B cell (primary cell): ENCODE measurements around the gene L3MBTL4. TPM values are rescaled to one million over a fixed set of nuclear protein-coding genes. Genes with fewer than 3 reads are reported as not detected.

ENCODE experiments used
- ATAC-seq: fragments of 200-7000 bp; cut with Tn5 transposase; one replicate; pipeline ENCODE4 v1.10.0; 2021; ENCODE audit warnings: low read depth, mild to moderate bottlenecking, moderate number of reproducible peaks, moderate library complexity
- CTCF ChIA-PET: fragments of 350-600 bp; sonication (Branson Sonifier 250); formaldehyde crosslinking; loops from one replicate; lab custom pipeline; 2021; ENCODE audit warnings: antibody characterized with exemption, inconsistent platforms; lab: Charles Lee
- POLR2A ChIA-PET: fragments of 350-600 bp; sonication (Branson Sonifier 250); formaldehyde crosslinking; loops from one replicate; lab custom pipeline; 2021; ENCODE audit warnings: antibody characterized with exemption; lab: Charles Lee
- DNase-seq: peaks from one replicate; pipeline ENCODE4 v3.0.0; 2013
- H2AFZ ChIP-seq: 2 replicates; pipeline ENCODE4 v1.6.1; 2012; ENCODE audit warnings: mild to moderate bottlenecking, low read depth, low read length; ENCODE audit not compliant: insufficient read depth, poor library complexity, severe bottlenecking
- H3K27ac ChIP-seq, 2 donors: 1 replicate in 1 of 2; 2 replicates in 1 of 2; pipeline ENCODE4 v1.5.1; 2012 to 2013; ENCODE audit warnings: low read length in 2 of 2, mild to moderate bottlenecking in 2 of 2, moderate library complexity in 1 of 2
- H3K27me3 ChIP-seq, 4 experiments: fragments of 200-600 bp in 1 of 4; sonication (generic) in 1 of 4; replicated peaks in 1 of 4; 1 replicate in 2 of 4; 2 replicates in 2 of 4; pipeline versions ENCODE4 v1.6.1 to v1.7.0; 2013 to 2016; ENCODE audit warnings: low read length in 3 of 4, mild to moderate bottlenecking in 2 of 4, mixed read lengths in 1 of 4, moderate library complexity in 1 of 4; ENCODE audit not compliant: insufficient read depth in 4 of 4, control insufficient read depth in 3 of 4; ENCODE audit errors: control extremely low read depth in 1 of 4
- H3K36me3 ChIP-seq, 2 experiments: replicated peaks in 1 of 2; 1 replicate in 1 of 2; 2 replicates in 1 of 2; pipeline versions ENCODE4 v1.6.1 to v1.7.1; 2013; ENCODE audit warnings: low read length in 1 of 2; ENCODE audit not compliant: insufficient read depth in 2 of 2, control insufficient read depth in 1 of 2; ENCODE audit errors: control extremely low read depth in 1 of 2, extremely low read depth in 1 of 2
- H3K4me1 ChIP-seq, 2 donors: fragments of 200-600 bp in 1 of 2; sonication (generic) in 1 of 2; 1 replicate in 1 of 2; 2 replicates in 1 of 2; pipeline versions ENCODE4 v1.5.1 to v1.6.1; 2013 to 2017; ENCODE audit warnings: low read length in 2 of 2; ENCODE audit not compliant: control insufficient read depth in 2 of 2, insufficient read depth in 2 of 2
- H3K4me2 ChIP-seq: replicated peaks from 2 replicates; pipeline ENCODE3; 2012; ENCODE audit warnings: mild to moderate bottlenecking, low read depth, low read length; ENCODE audit not compliant: poor library complexity, severe bottlenecking
- H3K4me3 ChIP-seq, 5 experiments: fragments of 200-600 bp in 1 of 5; sonication (generic) in 1 of 5; 1 replicate in 3 of 5; 2 replicates in 2 of 5; pipeline versions ENCODE4 v1.5.1 to v1.7.0; 2011 to 2016; ENCODE audit warnings: low read length in 4 of 5, mild to moderate bottlenecking in 4 of 5, low read depth in 2 of 5, control low read depth in 1 of 5, moderate library complexity in 1 of 5; ENCODE audit not compliant: insufficient read depth in 1 of 5; ENCODE audit errors: control extremely low read depth in 1 of 5, extremely low read depth in 1 of 5
- H3K79me2 ChIP-seq: fragments of 200-600 bp; sonication (generic); one replicate; pipeline ENCODE4 v1.6.0; 2016; ENCODE audit warnings: low read length; ENCODE audit not compliant: control insufficient read depth, insufficient read depth
- H3K9ac ChIP-seq: fragments of 200-600 bp; sonication (generic); 2 replicates; pipeline ENCODE4 v1.6.1; 2017; ENCODE audit warnings: mild to moderate bottlenecking, low read length, moderate library complexity
- H3K9me3 ChIP-seq, 3 donors: one replicate each; pipeline versions ENCODE4 v1.6.1 to v1.7.1; 2013; ENCODE audit warnings: low read length in 2 of 3; ENCODE audit not compliant: control insufficient read depth in 2 of 3, insufficient read depth in 1 of 3; ENCODE audit errors: control extremely low read depth in 1 of 3
- H4K20me1 ChIP-seq: 2 replicates; pipeline ENCODE4 v1.6.0; 2012; ENCODE audit warnings: mild to moderate bottlenecking, low read length; ENCODE audit not compliant: insufficient read depth, control insufficient read depth, poor library complexity, severe bottlenecking
- H3K27ac Mint-ChIP-seq: one replicate; pipeline ENCODE4 v1.8.0; 2021; ENCODE audit warnings: mixed read lengths
- H3K27me3 Mint-ChIP-seq: one replicate; pipeline ENCODE4 v1.8.0; 2021; ENCODE audit warnings: mixed read lengths
- H3K4me1 Mint-ChIP-seq: one replicate; pipeline ENCODE4 v1.8.0; 2021; ENCODE audit warnings: mixed read lengths
- H3K4me3 Mint-ChIP-seq: one replicate; pipeline ENCODE4 v1.8.0; 2021; ENCODE audit warnings: mixed read lengths
- H3K9me3 Mint-ChIP-seq: one replicate; pipeline ENCODE4 v1.8.0; 2022; ENCODE audit warnings: mixed read lengths; ENCODE audit not compliant: insufficient read depth
- CTCF ChIP-seq: fragments of 200-600 bp; IDR thresholded peaks from one replicate; pipeline ENCODE4 v1.8.0; 2022; ENCODE audit warnings: antibody characterized with exemption, mild to moderate bottlenecking
- EZH2 ChIP-seq: IDR thresholded peaks from 2 replicates; pipeline ENCODE4 v1.6.1; 2012; ENCODE audit warnings: borderline replicate concordance, low read depth, mild to moderate bottlenecking, moderate library complexity, low read length; ENCODE audit not compliant: insufficient read depth, poor library complexity, severe bottlenecking
- WGBS: methylation state at CpG from one replicate; pipeline ENCODE4 v1.1.5; 2013; ENCODE audit warnings: missing lambda C conversion rate; ENCODE audit not compliant: insufficient coverage; 5-methylcytosine and 5-hydroxymethylcytosine counted together
- intact Hi-C: fragments of 100-400 bp; cut with micrococcal nuclease; formaldehyde crosslinking; loops from one replicate; pipeline ENCODE4 v1.10.0; 2022
- polyA plus RNA-seq: library from polyadenylated mRNA; depleted of rRNA; stranded (reverse); fragments of >200 nt; gene quantifications from 2 replicates; pipeline ENCODE4 v1.2.3, GENCODE V29; 2012
- total RNA-seq, 2 donors: library from RNA; stranded (reverse); fragments of 120-200 nt in 1 of 2; gene quantifications; 1 replicate in 1 of 2; 2 replicates in 1 of 2; pipeline versions ENCODE4 v1.2.3 to v1.2.4, GENCODE V29; 2013 to 2022

The L3MBTL4 gene
- total and polyA plus RNA-seq, 2 donors (not counting 1 experiment from before 2014, with no cell fraction given) = 3.0 to 11.9 TPM

- no peak overlapping the region for H3K4me3 ChIP-seq
- H3K27ac ChIP-seq = no peak overlapping the region
- H3K79me2 ChIP-seq = no peaks in the 10 kb centered on the region
- intact Hi-C loops = no loop called here
- H3K4me1 Mint-ChIP-seq = peaks cover 43% of the 10 kb centered on the region
- H3K27me3 Mint-ChIP-seq = no peaks in the 10 kb centered on the region
- no peaks in the 10 kb centered on the region for H3K27me3 ChIP-seq
- no peak overlapping the region for H2AFZ ChIP-seq
- H3K36me3 ChIP-seq = no peaks in the 10 kb centered on the region
- no peak for ATAC-seq
- DNase-seq = no peak
- H3K9me3 Mint-ChIP-seq = no peaks in the 10 kb centered on the region
- ChIA-PET POLR2A (no interaction called here), CTCF (no interaction called here)
- no peak overlapping the region for H3K4me2 ChIP-seq
- 86% methylated on average over 1 of the region's 3 CpGs for WGBS
- TF ChIP-seq EZH2 (no peak), CTCF (no peak)
- no peak overlapping the region for H3K9ac ChIP-seq
- H3K4me3 Mint-ChIP-seq = no peak overlapping the region
- no peaks in the 10 kb centered on the region for H4K20me1 ChIP-seq
- no peak overlapping the region for H3K27ac Mint-ChIP-seq
- no peaks in the 10 kb centered on the region for H3K9me3 ChIP-seq
- peaks cover 19 to 24% of the 10 kb centered on the region in 2 donors for H3K4me1 ChIP-seq
Measured at GRCh38 chr18:5973099-5973498, 441.6 kb downstream of the L3MBTL4 start.

- H3K27ac Mint-ChIP-seq = no peak overlapping the region
- H3K4me1 Mint-ChIP-seq = peaks cover 40% of the 10 kb centered on the region
- Histone ChIP-seq H3K4me2 (no peak overlapping the region), H4K20me1 (no peaks in the 10 kb centered on the region), H3K9me3 (no peaks in the 10 kb centered on the region), H3K27me3 (no peaks in the 10 kb centered on the region), H2AFZ (no peak overlapping the region), H3K4me3 (no peak overlapping the region), H3K79me2 (no peaks in the 10 kb centered on the region), H3K36me3 (no peaks in the 10 kb centered on the region), H3K9ac (no peak overlapping the region), H3K4me1 (peaks cover 19 to 24% of the 10 kb centered on the region in 2 donors), H3K27ac (no peak overlapping the region)
- H3K4me3 Mint-ChIP-seq = no peak overlapping the region
- no peaks in the 10 kb centered on the region for H3K27me3 Mint-ChIP-seq
- intact Hi-C loops = no loop called here
- DNase-seq = peak; percentile 8
- ATAC-seq = no peak
- ChIA-PET CTCF (no interaction called here), POLR2A (no interaction called here)
- no peak for TF ChIP-seq CTCF
- TF ChIP-seq EZH2 = no peak
- no peaks in the 10 kb centered on the region for H3K9me3 Mint-ChIP-seq
- WGBS = 54% methylated on average over 3 of the region's 7 CpGs
Measured at GRCh38 chr18:5972298-5972697, 442.4 kb downstream of the L3MBTL4 start.
